Smooth muscle cell (in vitro differentiated cells): Measurements from ENCODE around the gene MARCHF2. TPM values are rescaled to one million over a fixed set of nuclear protein-coding genes. Genes with fewer than 3 reads are reported as not detected.

ENCODE experiments used
- DNase-seq: peaks from one replicate; lab custom pipeline; 2025; ENCODE audit not compliant: unreplicated experiment; lab: John Stamatoyannopoulos, UW
- H2AFZ ChIP-seq: fragments of 200-600 bp; sonication (generic); 2 replicates; pipeline ENCODE4 v1.6.0; 2016; ENCODE audit warnings: antibody characterized with exemption, low read depth, mild to moderate bottlenecking
- H3F3A ChIP-seq: fragments of 200-600 bp; sonication (generic); 2 replicates; pipeline ENCODE4 v1.6.0; 2017; ENCODE audit warnings: antibody characterized with exemption, low read depth
- H3K27ac ChIP-seq: fragments of 200-600 bp; sonication (generic); 2 replicates; pipeline ENCODE4 v1.5.1; 2016; ENCODE audit warnings: low read depth, mild to moderate bottlenecking
- H3K27me3 ChIP-seq: fragments of 200-600 bp; sonication (generic); 2 replicates; pipeline ENCODE4 v1.6.1; 2016; ENCODE audit warnings: low read depth, mild to moderate bottlenecking
- H3K36me3 ChIP-seq: fragments of 200-600 bp; sonication (generic); 2 replicates; pipeline ENCODE4 v1.5.1; 2016; ENCODE audit warnings: low read depth
- H3K4me1 ChIP-seq: fragments of 200-600 bp; sonication (generic); 2 replicates; pipeline ENCODE4 v1.5.1; 2016; ENCODE audit warnings: low read depth
- H3K4me2 ChIP-seq: fragments of 200-600 bp; sonication (generic); 2 replicates; pipeline ENCODE4 v1.6.0; 2016; ENCODE audit warnings: mild to moderate bottlenecking
- H3K4me3 ChIP-seq: fragments of 200-600 bp; sonication (generic); 2 replicates; pipeline ENCODE4 v1.5.1; 2016; ENCODE audit warnings: mild to moderate bottlenecking
- H3K79me2 ChIP-seq: fragments of 200-600 bp; sonication (generic); 2 replicates; pipeline ENCODE4 v1.6.0; 2016; ENCODE audit warnings: low read depth, mild to moderate bottlenecking
- H3K9ac ChIP-seq: fragments of 200-600 bp; sonication (generic); 2 replicates; pipeline ENCODE4 v1.6.0; 2016; ENCODE audit warnings: low read depth
- H3K9me3 ChIP-seq: fragments of 200-600 bp; sonication (generic); replicated peaks from 2 replicates; pipeline ENCODE4 v1.5.1; 2016; ENCODE audit warnings: low read depth
- H4K20me1 ChIP-seq: fragments of 200-600 bp; sonication (generic); 2 replicates; pipeline ENCODE4 v1.6.0; 2016; ENCODE audit warnings: low read depth
- WGBS: methylation state at CpG from one replicate; pipeline ENCODE4 v1.1.7; 2016; ENCODE audit warnings: low lambda C conversion rate; 5-methylcytosine and 5-hydroxymethylcytosine counted together
- polyA plus RNA-seq: library from polyadenylated mRNA; unstranded; fragments of >200 nt; fragmentation: Nextera tagmentation; extraction: Ambion mirVana; gene quantifications from 2 replicates; pipeline ENCODE4 v1.2.1, GENCODE V29; 2016
- total RNA-seq: library from RNA; depleted of rRNA; stranded (reverse); fragments of >200 nt; gene quantifications from 2 replicates; pipeline ENCODE4 v1.2.3, GENCODE V29; 2014
- TF ChIP-seq, protein P1 (sequence below): fragments of 200-600 bp; sonication (generic); IDR thresholded peaks from 2 replicates; pipeline ENCODE4 v1.5.1; 2017; ENCODE audit warnings: borderline replicate concordance, mild to moderate bottlenecking, antibody characterized with exemption; ENCODE audit not compliant: insufficient read depth, poor library complexity, severe bottlenecking

The MARCHF2 gene
- total and polyA plus RNA-seq, 2 experiments from 2014 or later = 22.2 to 24.4 TPM

GRCh38 chr19:8429826-8430225 is 16.7 kb downstream of the MARCHF2 start:
- no peaks in the 10 kb centered on the region for H4K20me1 ChIP-seq
- DNase-seq = no peak
- WGBS = 97% methylated on average over 6 of the region's 6 CpGs
- no peak overlapping the region for H3K4me3 ChIP-seq
- no peak overlapping the region for H2AFZ ChIP-seq
- TF ChIP-seq, protein P1, sequence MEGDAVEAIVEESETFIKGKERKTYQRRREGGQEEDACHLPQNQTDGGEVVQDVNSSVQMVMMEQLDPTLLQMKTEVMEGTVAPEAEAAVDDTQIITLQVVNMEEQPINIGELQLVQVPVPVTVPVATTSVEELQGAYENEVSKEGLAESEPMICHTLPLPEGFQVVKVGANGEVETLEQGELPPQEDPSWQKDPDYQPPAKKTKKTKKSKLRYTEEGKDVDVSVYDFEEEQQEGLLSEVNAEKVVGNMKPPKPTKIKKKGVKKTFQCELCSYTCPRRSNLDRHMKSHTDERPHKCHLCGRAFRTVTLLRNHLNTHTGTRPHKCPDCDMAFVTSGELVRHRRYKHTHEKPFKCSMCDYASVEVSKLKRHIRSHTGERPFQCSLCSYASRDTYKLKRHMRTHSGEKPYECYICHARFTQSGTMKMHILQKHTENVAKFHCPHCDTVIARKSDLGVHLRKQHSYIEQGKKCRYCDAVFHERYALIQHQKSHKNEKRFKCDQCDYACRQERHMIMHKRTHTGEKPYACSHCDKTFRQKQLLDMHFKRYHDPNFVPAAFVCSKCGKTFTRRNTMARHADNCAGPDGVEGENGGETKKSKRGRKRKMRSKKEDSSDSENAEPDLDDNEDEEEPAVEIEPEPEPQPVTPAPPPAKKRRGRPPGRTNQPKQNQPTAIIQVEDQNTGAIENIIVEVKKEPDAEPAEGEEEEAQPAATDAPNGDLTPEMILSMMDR = no peak
- no peak overlapping the region for H3K4me2 ChIP-seq
- H3K27me3 ChIP-seq = no peaks in the 10 kb centered on the region
- H3K9ac ChIP-seq = no peak overlapping the region
- no peaks in the 10 kb centered on the region for H3K9me3 ChIP-seq
- no peaks in the 10 kb centered on the region for H3K79me2 ChIP-seq
- H3K36me3 ChIP-seq = no peaks in the 10 kb centered on the region
- H3K27ac ChIP-seq = no peak overlapping the region
- peaks cover 4% of the 10 kb centered on the region for H3F3A ChIP-seq
- no peaks in the 10 kb centered on the region for H3K4me1 ChIP-seq

DNA sequence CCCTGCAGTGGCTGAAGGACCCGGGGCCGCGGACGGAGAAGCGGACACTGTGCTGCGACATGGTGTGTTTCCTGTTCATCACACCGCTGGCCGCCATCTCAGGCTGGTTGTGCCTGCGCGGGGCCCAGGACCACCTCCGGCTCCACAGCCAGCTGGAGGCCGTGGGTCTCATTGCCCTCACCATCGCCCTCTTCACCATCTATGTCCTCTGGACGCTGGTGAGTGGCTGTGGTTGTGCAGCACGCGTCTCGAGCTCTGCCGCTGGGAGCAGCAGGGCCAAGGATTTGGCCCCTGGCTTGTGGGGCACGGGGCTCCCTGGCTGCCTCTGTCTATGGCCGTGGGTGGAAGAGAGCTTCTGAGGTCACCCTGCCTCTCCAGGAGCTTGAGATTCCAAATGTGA is 17.5 kb downstream of the MARCHF2 start:
- H3K9ac ChIP-seq = no peak overlapping the region
- H3K4me1 ChIP-seq = no peaks in the 10 kb centered on the region
- 97% methylated on average over 16 of the region's 20 CpGs for WGBS
- no peak overlapping the region for H3K4me3 ChIP-seq
- no peaks in the 10 kb centered on the region for H3F3A ChIP-seq
- H3K4me2 ChIP-seq = no peak overlapping the region
- TF ChIP-seq, protein P1 = no peak
- H3K27me3 ChIP-seq = no peaks in the 10 kb centered on the region
- no peak overlapping the region for H3K27ac ChIP-seq
- no peaks in the 10 kb centered on the region for H3K36me3 ChIP-seq
- no peak for DNase-seq
- no peaks in the 10 kb centered on the region for H3K9me3 ChIP-seq
- H4K20me1 ChIP-seq = no peaks in the 10 kb centered on the region
- H2AFZ ChIP-seq = no peak overlapping the region
- no peaks in the 10 kb centered on the region for H3K79me2 ChIP-seq

GRCh38 chr19:8438236-8438635 is 25.1 kb downstream of the MARCHF2 start:
- 96% methylated on average over 12 of the region's 12 CpGs for WGBS
- no peak for DNase-seq
- H3K27ac ChIP-seq = no peak overlapping the region

More at GRCh38 chr19:8438236-8438635, 25.1 kb downstream of the MARCHF2 start:
- no peaks in the 10 kb centered on the region for H3F3A ChIP-seq
- H4K20me1 ChIP-seq = no peaks in the 10 kb centered on the region
- no peaks in the 10 kb centered on the region for H3K27me3 ChIP-seq
- H2AFZ ChIP-seq = no peak overlapping the region
- TF ChIP-seq, protein P1 = no peak
- no peak overlapping the region for H3K4me2 ChIP-seq
- H3K79me2 ChIP-seq = no peaks in the 10 kb centered on the region
- no peaks in the 10 kb centered on the region for H3K4me1 ChIP-seq
- no peaks in the 10 kb centered on the region for H3K36me3 ChIP-seq
- H3K9ac ChIP-seq = no peak overlapping the region
- no peaks in the 10 kb centered on the region for H3K9me3 ChIP-seq
- no peak overlapping the region for H3K4me3 ChIP-seq
